ENCODE measurements around the gene RAP1GAP2.

RAP1GAP2 gene

GRCh38 chr17:2937331-2938003 is 141.2 kb downstream of the RAP1GAP2 start:
- no peak for TF ChIP-seq CTCF (IDR thresholded peaks at IDR 0.05)

- TF ChIP-seq CTCF (IDR thresholded peaks at IDR 0.05), result no peak
These were observed 143.6 kb downstream of the RAP1GAP2 start for GRCh38 chr17:2939714-2940351.

GRCh38 chr17:2940352-2940751 is 144.1 kb downstream of the RAP1GAP2 start:
- TF ChIP-seq CTCF (IDR thresholded peaks at IDR 0.05), result no peak

- no peak for TF ChIP-seq CTCF (IDR thresholded peaks at IDR 0.05)
These were observed 147.7 kb downstream of the RAP1GAP2 start for GRCh38 chr17:2943981-2944380.

GRCh38 chr17:2945299-2945698 is 149.1 kb downstream of the RAP1GAP2 start:
- no peak for TF ChIP-seq CTCF (IDR thresholded peaks at IDR 0.05)

GRCh38 chr17:2946144-2946543 is 149.9 kb downstream of the RAP1GAP2 start:
- no peak for TF ChIP-seq CTCF (IDR thresholded peaks at IDR 0.05)

- no peak for TF ChIP-seq CTCF (IDR thresholded peaks at IDR 0.05)
These were observed 151.3 kb downstream of the RAP1GAP2 start for GRCh38 chr17:2947588-2947950.

All from LNCAP (cell line).